Neuronal stem cell (in vitro differentiated cells): ENCODE results near the gene MYH14.
A peak's percentile ranks its signal among the peaks of the same experiment; 100 is the strongest.

Experiments used
- DNase-seq: peaks from one replicate; pipeline ENCODE4 v3.0.0-alpha.2; 2013; ENCODE audit warnings: low spot score
- H2AFZ ChIP-seq: one replicate; pipeline ENCODE4 v1.6.1; 2013; ENCODE audit warnings: mild to moderate bottlenecking, low read length, inconsistent platforms
- H2AK5ac ChIP-seq: 2 replicates; pipeline ENCODE4 v1.6.1; 2013; ENCODE audit warnings: low read depth, mild to moderate bottlenecking, inconsistent platforms, low read length, moderate library complexity, mixed read lengths
- H2BK120ac ChIP-seq: 2 replicates; pipeline ENCODE4 v1.6.1; 2013; ENCODE audit warnings: low read depth, mild to moderate bottlenecking, inconsistent platforms, low read length, moderate library complexity, mixed read lengths
- H2BK12ac ChIP-seq: one replicate; pipeline ENCODE4 v1.6.1; 2013; ENCODE audit warnings: low read length, inconsistent platforms
- H2BK15ac ChIP-seq: 2 replicates; pipeline ENCODE4 v1.6.1; 2013; ENCODE audit warnings: mild to moderate bottlenecking, low read length, inconsistent platforms, mixed read lengths
- H2BK5ac ChIP-seq: one replicate; pipeline ENCODE4 v1.6.1; 2013; ENCODE audit warnings: inconsistent platforms, mild to moderate bottlenecking, low read length, moderate library complexity
- H3K14ac ChIP-seq: one replicate; pipeline ENCODE4 v1.6.1; 2013; ENCODE audit warnings: low read length, inconsistent platforms
- H3K18ac ChIP-seq: 2 replicates; pipeline ENCODE4 v1.6.1; 2013; ENCODE audit warnings: low read length, inconsistent platforms
- H3K23ac ChIP-seq: 2 replicates; pipeline ENCODE4 v1.6.1; 2013; ENCODE audit warnings: low read depth, mild to moderate bottlenecking, mixed read lengths, low read length, inconsistent platforms; ENCODE audit not compliant: poor library complexity
- H3K27ac ChIP-seq: replicated peaks from 3 replicates; pipeline ENCODE4 v1.5.1; 2013; ENCODE audit warnings: low read length, inconsistent platforms
- H3K27me3 ChIP-seq, 3 experiments: 2 replicates each; pipeline ENCODE4 v1.6.1; 2013; ENCODE audit warnings: low read length in 3 of 3, mild to moderate bottlenecking in 2 of 3, inconsistent platforms in 1 of 3, low read depth in 1 of 3, mixed read lengths in 1 of 3, moderate library complexity in 1 of 3; ENCODE audit not compliant: control insufficient read depth in 3 of 3, insufficient read depth in 3 of 3
- H3K36me3 ChIP-seq, 2 donors: replicated peaks in 1 of 2; 2 replicates each; pipeline ENCODE4 v1.6.1; 2013; ENCODE audit warnings: low read length in 2 of 2; ENCODE audit not compliant: control insufficient read depth in 2 of 2, insufficient read depth in 2 of 2
- H3K4ac ChIP-seq: 2 replicates; pipeline ENCODE4 v1.6.1; 2013; ENCODE audit warnings: inconsistent platforms, mild to moderate bottlenecking, low read length, moderate library complexity
- H3K4me1 ChIP-seq, 2 donors: 1 replicate in 1 of 2; 2 replicates in 1 of 2; pipeline ENCODE4 v1.6.1; 2013; ENCODE audit warnings: low read length in 2 of 2, low read depth in 1 of 2; ENCODE audit not compliant: control insufficient read depth in 2 of 2, insufficient read depth in 1 of 2
- H3K4me2 ChIP-seq: one replicate; pipeline ENCODE4 v1.6.1; 2013; ENCODE audit warnings: mild to moderate bottlenecking, low read length, inconsistent platforms; ENCODE audit not compliant: insufficient read depth, poor library complexity, severe bottlenecking
- H3K4me3 ChIP-seq, 2 donors: 2 replicates each; pipeline ENCODE4 v1.5.1; 2013; ENCODE audit warnings: low read length in 2 of 2, mild to moderate bottlenecking in 2 of 2, inconsistent platforms in 1 of 2, moderate library complexity in 1 of 2
- H3K79me1 ChIP-seq: one replicate; pipeline ENCODE4 v1.6.1; 2013; ENCODE audit warnings: low read depth, mild to moderate bottlenecking, inconsistent platforms, low read length, moderate library complexity
- H3K9ac ChIP-seq: one replicate; pipeline ENCODE4 v1.6.1; 2013; ENCODE audit warnings: mild to moderate bottlenecking, low read depth, low read length, inconsistent platforms; ENCODE audit not compliant: poor library complexity
- H3K9me3 ChIP-seq, 2 donors: replicated peaks in 1 of 2; 2 replicates each; pipeline versions ENCODE3 to v1.6.1; 2013; ENCODE audit warnings: low read length in 2 of 2, mild to moderate bottlenecking in 2 of 2, inconsistent platforms in 1 of 2, low read depth in 1 of 2, mixed read lengths in 1 of 2, moderate library complexity in 1 of 2; ENCODE audit not compliant: control insufficient read depth in 2 of 2, insufficient read depth in 1 of 2
- H4K8ac ChIP-seq: one replicate; pipeline ENCODE4 v1.6.1; 2013; ENCODE audit warnings: low read depth, mild to moderate bottlenecking, inconsistent platforms, low read length, moderate library complexity
- H4K91ac ChIP-seq: one replicate; pipeline ENCODE4 v1.6.1; 2013; ENCODE audit warnings: low read length, low read depth, mild to moderate bottlenecking, inconsistent platforms; ENCODE audit not compliant: poor library complexity
- WGBS, 2 donors: extraction: QIAGEN DNeasy Blood & Tissue Kit; methylation state at CpG; one replicate each; pipeline ENCODE4 v1.1.7; 2013; ENCODE audit warnings: missing lambda C conversion rate in 2 of 2, mixed read lengths in 1 of 2; ENCODE audit not compliant: insufficient read length in 2 of 2, insufficient replicate concordance in 1 of 2; ENCODE audit errors: extremely low coverage in 2 of 2; 5-methylcytosine and 5-hydroxymethylcytosine counted together

Gene MYH14

GRCh38 chr19:50272263-50272897 lies 69.0 kb downstream of the MYH14 start:
- Histone ChIP-seq H3K14ac (no peak overlapping the region), H3K79me1 (peaks cover 2% of the 10 kb centered on the region), H3K27ac (no peak overlapping the region), H4K8ac (no peak overlapping the region), H3K36me3 (peaks cover 0 to 4% of the 10 kb centered on the region in 2 donors), H4K91ac (no peak overlapping the region), H3K4me3 (peak overlapping the region in 1 of 2 donors; percentile 57), H3K4me1 (no peaks in the 10 kb centered on the region), H2BK12ac (no peak overlapping the region), H3K27me3 (peaks cover 0 to 19% (median 0%) of the 10 kb centered on the region in 3 experiments), H3K9ac (no peak overlapping the region), H3K4ac (no peak overlapping the region), H3K18ac (no peak overlapping the region), H3K4me2 (no peak overlapping the region), H2BK5ac (no peak overlapping the region), H3K23ac (peak overlapping the region; percentile 43), H2BK120ac (peak overlapping the region; percentile 30), H2BK15ac (no peak overlapping the region), H3K9me3 (peaks cover 0 to 3% of the 10 kb centered on the region in 2 donors), H2AFZ (no peak overlapping the region), H2AK5ac (peak overlapping the region; percentile 42)
- no CpG with 5 or more reads among the region's 14 CpGs for WGBS, 2 donors
- no peak for DNase-seq

GRCh38 chr19:50273821-50274220 lies 70.4 kb downstream of the MYH14 start:
- no peak overlapping the region for H4K91ac ChIP-seq
- no peak for DNase-seq
- no peak overlapping the region for H4K8ac ChIP-seq
- H3K36me3 ChIP-seq, result no peaks in the 10 kb centered on the region
- no peak overlapping the region for H3K9ac ChIP-seq
- no peak overlapping the region for H2AK5ac ChIP-seq
- peaks cover 0 to 16% (median 0%) of the 10 kb centered on the region in 3 experiments for H3K27me3 ChIP-seq
- no peak overlapping the region for H2BK5ac ChIP-seq
- H2BK120ac ChIP-seq, result no peak overlapping the region
- no peak overlapping the region for H2BK15ac ChIP-seq
- no peak overlapping the region for H2BK12ac ChIP-seq
- H3K23ac ChIP-seq, result no peak overlapping the region
- WGBS, 2 donors, result no CpG with 5 or more reads among the region's 7 CpGs
- no peak overlapping the region for H3K4me2 ChIP-seq
- H3K4me1 ChIP-seq, result no peaks in the 10 kb centered on the region
- H3K14ac ChIP-seq, result no peak overlapping the region
- H3K4me3 ChIP-seq, result no peak overlapping the region
- peaks cover 0 to 2% of the 10 kb centered on the region in 2 donors for H3K9me3 ChIP-seq
- H3K27ac ChIP-seq, result no peak overlapping the region
- H2AFZ ChIP-seq, result no peak overlapping the region
- no peak overlapping the region for H3K4ac ChIP-seq
- no peaks in the 10 kb centered on the region for H3K79me1 ChIP-seq
- no peak overlapping the region for H3K18ac ChIP-seq

GRCh38 chr19:50275577-50276368 lies 72.4 kb downstream of the MYH14 start:
- no peaks in the 10 kb centered on the region for H3K4me1 ChIP-seq
- no peak overlapping the region for H3K4ac ChIP-seq
- no peak overlapping the region for H2AFZ ChIP-seq
- no CpG with 5 or more reads among the region's 26 CpGs for WGBS, 2 donors
- H2BK15ac ChIP-seq, result no peak overlapping the region
- peak overlapping the region; percentile 48 for H3K18ac ChIP-seq
- no peak overlapping the region for H2BK5ac ChIP-seq
- no peak overlapping the region for H3K27ac ChIP-seq
- H3K36me3 ChIP-seq, result no peaks in the 10 kb centered on the region
- H3K79me1 ChIP-seq, result no peaks in the 10 kb centered on the region
- H3K27me3 ChIP-seq, result peaks cover 0 to 20% (median 0%) of the 10 kb centered on the region in 3 experiments
- peak overlapping the region; percentile 56 for H3K14ac ChIP-seq
- H2BK120ac ChIP-seq, result no peak overlapping the region
- peak overlapping the region; percentile 60 for H3K9ac ChIP-seq
- no peak overlapping the region for H4K8ac ChIP-seq
- H4K91ac ChIP-seq, result no peak overlapping the region
- no peak overlapping the region for H3K4me3 ChIP-seq
- peaks cover 0 to 2% of the 10 kb centered on the region in 2 donors for H3K9me3 ChIP-seq
- DNase-seq, result no peak
- peak overlapping the region; percentile 56 for H2AK5ac ChIP-seq
- peak overlapping the region; percentile 66 for H2BK12ac ChIP-seq
- H3K4me2 ChIP-seq, result no peak overlapping the region
- peak overlapping the region; percentile 65 for H3K23ac ChIP-seq

DNA sequence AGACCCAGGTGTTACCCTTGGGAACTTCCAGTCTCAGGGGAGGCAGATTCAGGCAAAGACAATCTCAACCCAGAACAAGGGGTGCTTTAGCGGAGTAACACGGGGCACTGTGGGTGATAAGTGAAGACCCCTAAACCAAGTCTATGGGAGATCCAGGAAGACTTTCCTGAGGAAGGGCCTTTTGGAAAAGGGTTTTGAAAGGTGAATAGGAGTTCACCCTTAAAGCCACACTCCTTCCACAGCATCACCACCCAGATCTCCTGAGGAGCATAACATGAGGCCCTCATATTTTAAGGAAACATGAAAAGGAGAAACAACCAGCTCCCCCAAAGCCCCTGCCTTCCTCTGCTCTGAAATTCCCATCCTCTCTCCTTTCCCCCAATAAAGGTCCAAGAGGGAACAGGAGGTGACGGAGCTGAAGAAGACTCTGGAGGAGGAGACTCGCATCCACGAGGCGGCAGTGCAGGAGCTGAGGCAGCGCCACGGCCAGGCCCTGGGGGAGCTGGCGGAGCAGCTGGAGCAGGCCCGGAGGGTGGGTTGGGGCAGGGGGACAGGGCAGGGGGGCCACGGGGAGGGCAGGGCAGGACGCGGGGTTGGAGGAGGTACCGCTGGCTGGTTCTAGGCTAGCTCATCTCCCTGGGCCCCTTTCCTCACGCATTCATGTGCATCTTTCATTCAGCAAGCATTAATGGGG lies 73.1 kb downstream of the MYH14 start:
- H3K4ac ChIP-seq, result peak overlapping the region; percentile 37
- WGBS, 2 donors, result no CpG with 5 or more reads among the region's 15 CpGs

More for the DNA sequence above, 73.1 kb downstream of the MYH14 start:
- no peak for DNase-seq
- Histone ChIP-seq H3K4me2 (no peak overlapping the region), H3K36me3 (no peaks in the 10 kb centered on the region), H3K9ac (no peak overlapping the region), H3K4me1 (no peaks in the 10 kb centered on the region), H4K91ac (no peak overlapping the region), H3K4me3 (no peak overlapping the region), H3K27me3 (peaks cover 0 to 20% (median 0%) of the 10 kb centered on the region in 3 experiments), H2BK15ac (no peak overlapping the region), H4K8ac (no peak overlapping the region), H2AK5ac (no peak overlapping the region), H2BK12ac (no peak overlapping the region), H3K23ac (peak overlapping the region; percentile 65), H3K9me3 (peaks cover 0 to 2% of the 10 kb centered on the region in 2 donors), H2BK120ac (no peak overlapping the region), H2AFZ (no peak overlapping the region), H3K79me1 (no peaks in the 10 kb centered on the region), H3K27ac (no peak overlapping the region), H2BK5ac (peak overlapping the region; percentile 66), H3K14ac (peak overlapping the region; percentile 56), H3K18ac (no peak overlapping the region)
